Stimulated activated CD8-positive, alpha-beta memory T cell treated with anti-CD3 and anti-CD28 coated beads, Interleukin-7, amount 100 ng/mL, for 24 hours (primary cell): ENCODE results near the gene LENEP.

Experiments
- DNase-seq: peaks from one replicate; pipeline ENCODE4 v3.0.0-alpha.2; 2020; ENCODE audit warnings: low read depth

LENEP gene

DNA sequence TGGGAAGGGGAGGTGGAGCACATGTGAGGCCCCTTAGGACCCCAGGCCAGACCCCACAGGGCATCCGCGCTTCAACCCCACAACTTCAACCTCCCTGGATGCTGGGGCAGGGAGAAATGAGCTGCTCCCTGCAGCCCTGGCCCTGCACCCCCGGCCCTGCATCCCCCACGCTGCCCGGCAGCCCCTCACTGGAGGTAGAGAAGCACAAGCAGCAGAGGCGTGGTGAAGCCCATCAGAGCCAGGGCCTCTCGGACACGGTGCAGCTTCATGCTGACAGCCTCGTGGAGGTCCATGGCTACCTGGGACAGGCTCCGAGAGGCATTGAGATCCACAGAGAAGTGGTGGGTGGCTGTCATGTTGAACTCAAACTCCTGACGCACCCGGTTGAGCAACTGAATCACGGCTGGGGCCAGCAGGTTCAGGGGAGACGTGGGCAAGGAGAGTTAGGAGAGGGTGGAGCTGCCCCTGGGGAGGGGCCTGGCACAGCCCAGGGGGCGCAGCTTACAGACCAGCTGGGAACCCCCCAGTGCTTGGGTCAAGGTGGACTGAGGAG, 36.9 kb downstream of the LENEP start:
- DNase-seq = no peak

DNA sequence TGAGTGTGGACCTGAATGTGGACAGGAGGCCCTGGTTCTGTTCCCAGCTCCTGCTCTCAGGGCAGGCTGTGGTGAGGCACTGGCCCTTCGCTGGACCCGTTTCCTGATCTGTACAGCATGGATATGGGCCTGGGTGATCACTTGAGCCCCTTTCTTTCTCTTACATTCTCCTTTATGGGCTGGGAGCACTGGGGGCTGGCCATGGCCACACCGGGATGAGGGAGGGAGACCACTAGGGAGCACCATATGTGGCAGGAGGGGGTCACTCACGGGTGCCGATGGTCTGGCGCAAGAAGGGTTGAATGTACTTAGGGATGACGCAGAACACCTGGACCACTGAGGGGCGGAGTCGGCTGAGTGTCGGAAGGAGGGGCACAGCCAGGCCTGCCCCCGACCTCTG, 37.5 kb downstream of the LENEP start:
- DNase-seq = no peak

DNA sequence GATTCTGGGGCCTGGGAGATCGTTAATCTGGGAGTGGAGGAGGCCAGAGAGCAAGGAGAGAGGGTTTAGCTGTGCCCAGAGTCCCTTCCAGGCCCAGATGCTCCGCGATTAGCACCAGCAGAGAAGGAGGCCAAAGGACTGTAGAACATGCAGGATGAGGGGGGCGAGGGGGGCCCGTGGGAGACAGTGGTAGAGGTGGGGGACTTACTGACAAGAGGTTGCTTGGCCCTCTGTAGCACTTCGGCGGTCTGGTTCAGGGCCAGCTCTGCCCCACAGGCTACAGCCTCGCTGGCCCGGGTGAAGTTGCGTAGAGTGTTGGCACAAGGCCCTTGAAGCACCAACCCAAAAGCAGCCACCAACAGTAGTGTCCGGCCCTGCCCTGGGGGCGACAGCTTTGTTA, 39.5 kb downstream of the LENEP start:
- DNase-seq = no peak

DNA sequence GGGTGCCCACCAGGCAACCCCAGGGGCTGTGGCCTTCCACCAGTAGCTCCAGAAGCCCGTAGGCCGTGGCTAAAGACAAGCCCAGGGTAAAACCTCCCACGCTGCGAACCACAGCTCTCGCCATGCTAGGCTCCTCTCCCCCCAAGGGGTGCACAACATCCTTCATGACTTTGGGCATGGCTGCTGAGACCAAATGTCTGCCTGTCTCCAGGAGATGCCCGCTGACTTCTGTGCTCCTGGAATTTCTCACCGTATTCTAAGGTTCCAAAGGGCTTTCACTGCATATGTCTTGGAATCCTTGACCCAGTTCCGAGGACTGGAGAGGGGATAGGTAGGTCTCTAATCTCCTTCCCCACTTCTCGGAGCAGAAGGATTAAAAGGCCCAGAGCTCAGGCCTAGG, 40.1 kb downstream of the LENEP start, which contains the start of the genes DCST1 and DCST2:
DCST1 (plus strand) TSS at position 301 of the 400 bp plus-strand sequence. CDS start 213 bp downstream, outside the sequence.
DCST2 (minus strand) TSS at position 258 of the 400 bp plus-strand sequence; CDS start at position 178, 80 bp downstream.
- DNase-seq = no peak

DNA sequence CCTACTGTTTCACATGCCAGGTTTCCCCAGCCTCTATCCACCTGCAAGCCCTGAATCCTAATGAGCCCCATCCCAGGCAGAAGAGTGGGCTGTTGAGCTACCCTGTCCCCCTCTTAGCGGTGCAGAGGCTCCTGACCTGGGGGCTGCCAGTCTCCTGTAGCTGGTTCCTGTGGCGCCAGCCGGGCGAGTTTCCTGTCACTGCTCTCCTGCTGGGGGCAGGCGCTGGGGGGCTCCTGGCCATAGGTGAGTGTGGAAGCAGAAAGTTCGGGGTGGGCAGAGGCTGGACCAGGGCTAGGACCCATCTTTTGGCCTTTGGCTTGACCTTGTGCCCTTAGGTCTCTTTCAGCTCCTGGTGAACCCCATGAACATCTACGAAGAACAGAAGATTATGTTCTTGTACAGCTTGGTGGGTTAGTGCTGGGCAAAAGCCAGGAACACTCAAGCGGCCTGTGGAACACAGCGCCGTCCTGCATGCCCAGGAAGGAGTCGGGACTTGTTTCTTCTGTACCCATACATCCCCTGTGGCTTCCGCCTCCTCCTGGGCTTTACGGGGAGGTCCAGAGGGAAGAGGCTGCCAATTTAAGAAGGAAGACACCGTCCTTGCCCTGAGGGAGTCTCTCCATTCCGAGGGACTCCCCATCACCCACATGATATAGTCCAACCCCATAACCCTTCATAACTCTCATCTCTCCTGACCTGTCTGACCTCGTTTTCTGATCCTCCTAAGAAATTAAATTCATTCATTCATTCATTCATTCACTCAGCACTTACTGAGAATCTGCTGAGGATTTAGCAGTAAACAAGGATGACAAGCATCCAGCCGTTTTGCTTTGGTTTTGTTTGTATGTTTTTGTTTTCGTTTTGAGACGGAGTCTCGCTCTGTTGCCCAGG, 41.2 kb downstream of the LENEP start:
- DNase-seq = no peak

DNA sequence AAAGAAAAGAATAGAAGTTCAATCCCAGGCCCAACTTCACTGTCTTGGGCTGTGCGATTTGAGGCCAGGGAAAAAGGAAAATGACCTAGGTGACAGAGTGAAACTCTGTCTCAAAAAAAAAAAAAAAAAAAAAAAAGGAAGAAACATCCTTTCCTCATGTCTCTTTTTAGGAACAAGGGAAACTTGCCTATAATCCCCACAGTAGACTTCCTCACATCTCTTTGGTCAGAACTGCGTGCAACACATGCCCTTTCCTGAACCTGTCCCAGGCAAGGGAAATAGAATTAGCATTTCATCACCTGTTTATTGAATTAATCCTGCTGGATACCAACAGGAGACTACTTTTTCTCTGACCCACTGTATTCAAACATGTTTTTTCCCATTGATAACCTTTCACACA, 42.5 kb downstream of the LENEP start:
- no peak for DNase-seq

DNA sequence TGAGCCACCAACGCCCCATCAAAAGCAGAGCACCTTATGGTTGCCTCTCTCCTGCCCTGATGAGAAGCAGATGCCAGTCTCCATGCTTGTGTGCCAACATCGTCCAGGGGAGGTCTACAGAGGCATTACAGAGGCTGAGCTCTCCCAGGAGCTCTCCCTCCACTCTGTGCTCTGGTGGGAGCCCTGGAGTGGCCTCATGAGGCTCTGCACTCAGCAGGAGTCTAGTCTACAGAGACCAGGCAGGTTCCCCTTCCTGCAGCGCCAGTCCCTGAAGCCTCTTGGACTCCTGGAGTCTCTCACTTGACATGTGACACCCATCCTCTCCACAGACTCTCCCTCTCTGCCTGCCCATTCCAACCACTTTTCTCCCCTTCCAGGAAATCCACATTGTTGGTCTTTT, 43.7 kb downstream of the LENEP start:
- no peak for DNase-seq

DNA sequence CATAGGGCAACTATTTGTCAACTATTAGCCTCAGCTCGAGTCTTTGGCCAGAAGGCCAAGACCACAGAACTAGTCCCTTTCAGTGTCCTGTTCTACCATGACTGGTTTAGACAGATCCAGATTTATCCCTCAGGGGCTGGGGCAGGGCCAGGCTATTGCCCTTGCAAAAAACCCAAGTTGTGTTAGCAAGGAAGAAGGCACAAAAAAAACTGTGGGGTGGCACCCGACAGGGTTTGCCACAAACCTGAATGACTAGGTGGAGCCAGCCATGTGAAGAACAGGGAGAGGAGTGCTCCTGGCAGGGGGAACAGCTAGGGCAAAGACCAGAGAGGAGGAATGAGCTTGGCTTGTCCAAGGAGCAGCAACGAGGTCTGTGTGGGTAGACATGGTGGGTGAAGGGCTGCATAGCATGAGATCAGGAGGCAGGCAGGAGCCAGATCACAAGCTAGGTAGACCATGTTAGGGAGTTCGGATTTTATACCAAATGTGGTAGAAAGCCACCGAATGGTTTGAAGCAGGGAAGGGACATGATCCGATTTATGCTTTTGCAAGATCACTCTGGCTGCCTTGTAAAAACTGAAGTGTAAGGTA, 44.6 kb downstream of the LENEP start:
- DNase-seq = no peak

DNA sequence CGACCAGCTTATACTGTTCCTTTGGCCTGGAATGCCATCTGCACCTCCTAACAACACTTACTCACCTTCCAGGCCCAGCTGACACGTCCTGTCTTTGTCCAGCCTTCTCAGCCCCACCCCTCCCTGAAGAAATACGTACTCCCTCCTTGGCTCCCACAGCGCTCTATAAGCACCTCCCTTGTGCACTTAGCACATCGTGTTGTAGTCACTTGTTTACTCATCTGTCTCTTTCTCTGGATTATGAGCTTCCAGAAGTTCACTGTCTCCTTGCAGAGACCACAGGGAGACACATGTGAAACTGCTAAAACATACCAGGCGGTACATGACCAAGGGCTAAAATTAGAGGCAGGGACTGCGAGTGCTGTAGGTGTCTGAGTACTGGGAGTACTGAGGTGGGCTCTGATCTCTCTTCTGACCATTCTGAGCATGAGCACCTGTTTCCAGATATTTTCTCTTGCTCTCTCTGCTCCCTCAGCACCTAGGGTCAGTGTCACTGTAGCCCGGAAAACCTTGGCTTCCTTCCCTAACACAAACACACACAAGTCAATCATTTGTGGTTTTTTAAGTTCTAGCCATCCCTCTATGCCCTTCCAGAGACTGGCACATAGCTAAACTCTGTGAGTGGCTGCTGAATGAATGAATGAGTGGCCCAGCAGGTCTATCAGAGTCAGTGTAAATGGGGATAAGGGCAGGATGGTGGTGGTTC, 45.4 kb downstream of the LENEP start:
- no peak for DNase-seq

DNA sequence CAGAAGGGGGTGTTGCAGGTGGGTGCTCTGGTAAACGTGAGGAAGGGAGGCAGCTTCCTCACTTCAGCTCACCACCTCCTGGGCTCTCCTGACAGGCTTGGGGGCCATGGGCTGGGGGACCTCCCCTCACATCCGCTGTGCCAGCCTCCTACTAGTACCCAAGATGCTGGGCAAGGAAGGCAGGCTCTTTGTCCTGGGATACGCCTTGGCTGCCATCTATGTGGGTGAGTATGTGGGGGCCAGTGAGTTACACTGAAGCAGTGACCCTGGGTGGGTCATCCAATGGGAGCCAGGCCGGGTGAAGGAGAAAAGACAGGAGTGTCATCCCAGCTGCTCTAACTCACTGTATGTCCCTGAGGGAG, 45.9 kb downstream of the LENEP start:
- DNase-seq = no peak

DNA sequence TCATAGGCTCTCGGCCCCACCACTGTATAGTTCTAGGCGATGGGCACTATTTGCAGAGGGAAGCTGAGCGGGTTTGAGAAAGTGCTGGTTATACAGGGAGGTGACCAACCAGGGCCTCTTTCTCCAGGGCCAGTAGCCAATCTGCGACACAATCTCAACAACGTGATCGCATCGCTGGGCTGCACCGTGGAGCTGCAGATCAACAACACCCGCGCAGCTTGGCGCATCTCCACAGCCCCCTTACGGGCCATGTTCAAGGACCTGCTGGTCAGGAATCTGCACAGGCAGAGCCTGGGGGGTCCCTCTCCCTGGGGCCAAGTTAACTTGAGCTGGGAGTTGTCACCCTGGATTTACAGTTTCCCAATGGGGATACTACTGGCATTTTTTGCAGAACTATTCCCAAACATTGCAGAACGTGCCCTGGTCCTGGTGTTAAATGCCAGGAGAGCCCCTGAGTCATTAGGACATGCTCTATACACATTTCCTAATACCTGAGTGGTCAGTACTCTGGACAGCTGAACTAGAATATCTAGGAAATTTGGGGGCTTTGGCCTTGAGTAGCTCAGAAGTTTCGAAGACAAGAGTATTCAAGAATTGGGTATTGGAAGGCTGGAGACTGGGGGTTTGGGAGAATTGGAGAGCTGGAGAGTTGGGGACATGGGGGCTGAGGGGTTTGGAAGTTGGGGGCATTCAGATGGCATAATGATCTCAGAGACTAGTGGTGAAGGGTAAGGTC, 47.1 kb downstream of the LENEP start:
- DNase-seq = no peak

DNA sequence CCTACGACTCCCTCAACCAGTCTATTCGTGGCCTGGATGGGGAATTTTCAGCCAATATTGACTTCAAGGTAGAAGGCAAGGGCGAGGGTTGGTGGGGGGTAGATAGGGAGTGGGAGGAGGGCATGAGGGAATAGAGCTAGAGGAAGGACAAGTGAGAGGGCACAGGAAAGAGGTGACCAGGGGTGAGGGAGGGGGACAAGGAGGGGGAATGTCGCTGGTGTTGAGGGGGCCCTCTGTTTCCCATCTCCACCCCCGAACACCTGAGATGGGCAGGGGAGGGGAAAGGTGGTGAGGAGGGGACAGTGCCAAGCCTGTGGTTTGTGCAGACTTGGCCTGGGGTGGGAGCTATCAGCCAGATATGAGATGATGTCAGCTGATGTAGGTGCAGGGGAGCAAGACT, 49.4 kb downstream of the LENEP start:
- no peak for DNase-seq

DNA sequence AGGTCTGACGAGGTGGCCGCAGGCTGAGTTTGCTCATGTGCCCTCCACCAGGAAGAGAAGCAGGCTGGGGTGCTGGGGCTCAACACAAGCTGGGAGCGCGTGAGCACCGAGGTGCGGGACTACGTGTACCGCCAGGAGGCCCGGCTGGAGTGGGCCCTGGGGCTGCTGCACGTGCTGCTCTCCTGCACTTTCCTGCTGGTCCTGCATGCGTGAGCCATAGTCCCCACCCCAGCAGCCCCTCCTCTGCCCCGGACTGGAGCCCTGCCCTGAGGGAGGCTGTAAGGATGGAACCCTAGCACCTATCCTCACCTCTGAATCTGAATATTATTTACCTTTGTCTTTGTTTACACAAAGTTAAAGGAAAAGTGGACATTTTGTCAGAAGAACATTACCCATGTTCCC, 49.9 kb downstream of the LENEP start:
- DNase-seq = no peak

DNA sequence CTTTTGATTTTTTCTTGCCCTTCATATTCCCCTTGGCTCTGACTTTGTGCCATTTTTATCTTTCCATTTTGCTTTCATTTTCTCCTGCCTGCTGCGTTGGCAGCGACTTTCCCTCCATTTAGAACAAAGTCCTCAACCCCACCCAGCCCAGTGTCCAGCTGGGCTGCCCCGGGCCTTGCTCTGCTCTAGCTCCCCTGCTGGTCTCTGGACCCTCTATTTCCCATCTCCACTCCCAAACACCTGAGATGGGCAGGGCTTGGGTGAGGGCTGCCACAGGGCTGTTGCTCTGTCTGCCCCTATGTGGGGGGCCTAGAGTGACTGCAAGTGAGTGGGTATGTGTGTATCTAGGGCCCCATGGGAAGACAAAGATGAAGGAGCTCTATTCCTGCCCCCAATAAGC, 50.4 kb downstream of the LENEP start:
- no peak for DNase-seq
